Activated CD4-positive, alpha-beta T cell treated with anti-CD3 and anti-CD28 coated beads, Interleukin-2, Interleukin-4, amounts not matched to agents 100 ng/mL and 50 ng/mL, durations not matched to agents 16 hours and 8 hours (primary cell): Measurements from ENCODE around the gene MOSMO.
"Not testable (repeated sequence)": the region's sequence is repeated elsewhere in the genome, so short reads cannot be mapped to it uniquely, and the experiment has no call there.

ENCODE experiments used
- DNase-seq: peaks from one replicate; pipeline ENCODE4 v3.0.0-alpha.2; 2020; ENCODE audit warnings: low spot score

Gene MOSMO

GRCh38 chr16:22093331-22093730, 85.4 kb downstream of the MOSMO start:
- no peak for DNase-seq

- DNase-seq: no peak
Observed at GRCh38 chr16:22093996-22094395, 86.1 kb downstream of the MOSMO start.

GRCh38 chr16:22098405-22099255, 90.7 kb downstream of the MOSMO start:
- peak; percentile 54 for DNase-seq

- DNase-seq: no peak
Observed at GRCh38 chr16:22099256-22099975, 91.5 kb downstream of the MOSMO start.

- DNase-seq: no peak
Observed at GRCh38 chr16:22103441-22103840, 95.5 kb downstream of the MOSMO start.

- no peak for DNase-seq
Observed at GRCh38 chr16:22109258-22109898, 101.5 kb downstream of the MOSMO start.

- not testable (repeated sequence) for DNase-seq
Observed at GRCh38 chr16:22111629-22112028, 103.7 kb downstream of the MOSMO start.

- DNase-seq: no peak
Observed at GRCh38 chr16:22116095-22116700, 108.3 kb downstream of the MOSMO start.

GRCh38 chr16:22117609-22118008, 109.7 kb downstream of the MOSMO start:
- DNase-seq: no peak

GRCh38 chr16:22120440-22120839, 112.5 kb downstream of the MOSMO start:
- DNase-seq: no peak

GRCh38 chr16:22122239-22122638, 114.3 kb downstream of the MOSMO start:
- DNase-seq: no peak

- DNase-seq: no peak
Observed at GRCh38 chr16:22123146-22123545, 115.2 kb downstream of the MOSMO start.

- DNase-seq: no peak
Observed at GRCh38 chr16:22123759-22124490, 116.0 kb downstream of the MOSMO start.

GRCh38 chr16:22124583-22125284, 116.8 kb downstream of the MOSMO start:
- DNase-seq: no peak

- DNase-seq: no peak
Observed at GRCh38 chr16:22126037-22126558, 118.2 kb downstream of the MOSMO start.

GRCh38 chr16:22128537-22128936, 120.6 kb downstream of the MOSMO start:
- not testable (repeated sequence) for DNase-seq

GRCh38 chr16:22130528-22130927, 122.6 kb downstream of the MOSMO start:
- DNase-seq: no peak

- no peak for DNase-seq
Observed at GRCh38 chr16:22132801-22133200, 124.9 kb downstream of the MOSMO start.
